IPS-NIHi11 (cell line): ENCODE results near the gene TMEM52B.
A peak's percentile ranks its signal among the peaks of the same experiment; 100 is the strongest.

Source experiments
- DNase-seq: peaks from one replicate; pipeline ENCODE4 v3.0.0; 2012; ENCODE audit warnings: mixed read lengths, low spot score

TMEM52B gene

DNA sequence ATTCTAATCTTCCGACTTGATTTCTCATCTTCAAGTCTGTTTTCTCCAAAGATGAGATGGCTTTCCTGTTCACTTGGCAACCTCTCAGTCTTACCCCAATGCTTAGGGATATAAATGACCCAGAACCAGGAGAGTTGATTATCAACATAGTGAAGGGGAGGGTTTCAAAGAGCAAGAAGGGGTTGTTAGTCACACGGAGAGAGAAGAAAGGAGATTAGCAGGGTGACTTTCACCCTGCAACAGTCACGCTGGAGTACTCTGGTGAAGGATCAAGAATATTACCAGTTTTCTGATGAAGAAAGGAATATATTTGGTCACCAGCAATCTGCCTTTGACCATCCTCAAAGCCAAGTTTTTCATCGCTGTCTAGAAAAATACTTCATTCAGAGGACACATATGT lies at the start of gene TMEM52B:
Gene TMEM52B, plus strand, starts transcription at position 212 of the 400 bp plus-strand sequence. CDS start 543 bp downstream, outside the sequence.
- no peak for DNase-seq

GRCh38 chr12:10130042-10130441 lies 48.8 kb upstream of the TMEM52B start, which contains the start of gene CLEC7A:
Gene CLEC7A (minus strand): TSS chr12:10130199. CDS start chr12:10130082, 117 bp downstream.
- no peak for DNase-seq

GRCh38 chr12:10131111-10131690 lies 47.6 kb upstream of the TMEM52B start:
- no peak for DNase-seq

DNA sequence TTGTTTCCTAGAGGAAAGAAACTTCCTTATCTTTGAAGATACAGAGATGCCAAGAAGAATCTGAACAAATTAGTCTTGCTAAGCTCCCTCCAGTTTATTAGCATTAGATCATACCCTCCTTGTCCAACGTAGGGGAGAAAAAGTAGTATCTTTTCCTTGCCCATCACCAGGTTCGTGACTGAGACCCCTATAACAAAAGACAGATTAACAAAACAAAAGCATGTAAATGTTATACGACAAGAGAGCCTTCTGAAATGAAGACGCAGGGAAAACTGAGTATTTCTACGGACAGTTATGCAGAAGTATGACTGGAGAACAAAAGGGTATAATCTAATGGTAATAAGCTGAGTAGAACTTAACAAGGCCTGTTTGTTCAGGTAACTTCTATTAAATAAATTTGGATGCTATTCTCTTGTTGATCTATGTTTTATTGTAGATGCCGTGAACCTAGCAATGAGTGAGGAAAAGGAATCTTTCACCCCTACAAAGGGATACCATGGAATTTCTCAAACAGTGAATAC lies 45.9 kb upstream of the TMEM52B start:
- no peak for DNase-seq

DNA sequence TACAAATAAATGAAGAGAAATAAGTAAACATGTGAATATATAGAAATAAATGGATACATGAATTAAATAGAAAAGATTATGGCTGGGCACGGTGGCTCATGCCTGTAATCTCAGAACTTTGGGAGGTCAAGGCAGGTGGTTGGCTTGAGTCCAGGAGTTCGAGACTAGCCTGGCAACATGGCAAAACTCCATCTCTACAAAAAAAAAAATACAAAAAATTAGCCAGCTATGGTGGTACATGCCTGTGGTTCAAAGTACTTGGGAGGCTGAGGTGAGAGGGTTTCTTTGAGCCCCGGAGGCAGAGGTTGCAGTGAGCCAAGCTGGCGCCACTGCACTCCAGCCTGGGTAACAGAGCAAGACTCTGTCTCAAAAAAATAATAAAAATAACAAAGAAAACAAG lies 43.7 kb upstream of the TMEM52B start:
- DNase-seq = no peak

DNA sequence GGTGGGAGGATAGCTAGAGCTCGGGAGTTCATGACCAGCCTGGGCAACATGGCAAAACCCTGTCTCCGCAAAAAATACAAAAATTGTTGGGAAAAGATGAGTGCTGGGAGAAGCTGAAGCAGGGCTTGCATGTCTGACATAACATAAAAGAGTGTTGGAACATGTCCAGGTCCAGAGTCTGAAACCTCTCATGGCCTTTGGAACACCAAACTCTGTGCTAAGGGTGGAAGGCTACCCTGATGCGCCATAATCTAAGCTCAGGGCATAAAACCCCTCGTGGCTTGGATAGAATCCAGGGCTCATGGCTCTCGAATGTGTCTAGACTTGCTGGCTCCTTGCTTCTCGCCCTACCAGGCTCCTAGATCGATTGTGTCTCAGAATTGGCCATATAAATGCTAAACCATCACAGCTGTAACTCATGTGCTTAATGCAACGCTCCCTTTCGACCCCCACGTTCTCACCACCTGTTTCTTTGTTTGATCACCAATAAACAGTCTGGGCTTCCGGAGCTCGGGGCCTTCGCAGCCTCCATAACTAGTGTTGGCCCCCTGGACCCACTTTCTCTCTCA lies 42.1 kb upstream of the TMEM52B start:
- no peak for DNase-seq

DNA sequence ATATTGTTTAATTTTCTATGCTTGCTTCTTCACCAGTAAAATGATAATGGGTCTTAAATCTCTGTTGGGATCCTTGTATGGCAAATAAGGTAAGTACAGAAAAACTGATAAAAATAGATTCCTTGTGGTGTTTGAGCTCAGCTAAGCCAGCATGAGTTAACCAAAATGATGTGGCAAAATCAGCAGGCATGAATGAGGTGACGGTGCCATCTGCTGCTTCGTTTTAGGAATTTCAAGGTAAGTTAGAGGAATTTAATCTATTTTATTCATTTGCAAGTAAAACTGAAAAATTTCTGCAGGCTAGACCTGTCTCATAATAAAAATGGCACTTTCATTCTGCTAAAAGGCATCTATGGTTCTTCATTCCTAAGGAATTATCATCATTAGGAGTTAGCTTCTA lies 38.8 kb upstream of the TMEM52B start:
- peak; percentile 43 for DNase-seq

GRCh38 chr12:10142976-10143589 lies 35.7 kb upstream of the TMEM52B start:
- no peak for DNase-seq

GRCh38 chr12:10147714-10148403 lies 31.0 kb upstream of the TMEM52B start:
- no peak for DNase-seq

DNA sequence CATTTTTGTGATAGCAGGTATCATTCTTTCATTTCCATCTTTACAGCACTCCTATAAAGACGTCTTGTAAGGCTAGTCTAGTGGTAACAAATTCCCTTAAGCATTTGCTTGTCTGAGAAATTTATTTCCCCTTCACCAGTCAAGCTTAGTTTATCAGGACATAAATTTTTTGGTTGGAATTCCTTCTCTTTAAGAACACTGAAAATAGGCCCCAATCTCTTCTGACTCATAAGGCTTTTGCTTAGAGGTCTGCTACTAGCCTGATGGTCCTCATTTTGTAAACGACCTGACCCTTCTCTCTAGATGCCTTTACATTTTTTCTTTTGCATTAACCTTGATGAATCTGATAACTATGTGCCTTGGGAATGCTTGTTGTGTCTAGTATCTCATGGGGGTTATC lies 27.2 kb upstream of the TMEM52B start:
- DNase-seq = no peak

GRCh38 chr12:10153271-10154144 lies 25.3 kb upstream of the TMEM52B start:
- peak; percentile 77 for DNase-seq

GRCh38 chr12:10154145-10154496 lies 24.7 kb upstream of the TMEM52B start:
- DNase-seq = no peak

DNA sequence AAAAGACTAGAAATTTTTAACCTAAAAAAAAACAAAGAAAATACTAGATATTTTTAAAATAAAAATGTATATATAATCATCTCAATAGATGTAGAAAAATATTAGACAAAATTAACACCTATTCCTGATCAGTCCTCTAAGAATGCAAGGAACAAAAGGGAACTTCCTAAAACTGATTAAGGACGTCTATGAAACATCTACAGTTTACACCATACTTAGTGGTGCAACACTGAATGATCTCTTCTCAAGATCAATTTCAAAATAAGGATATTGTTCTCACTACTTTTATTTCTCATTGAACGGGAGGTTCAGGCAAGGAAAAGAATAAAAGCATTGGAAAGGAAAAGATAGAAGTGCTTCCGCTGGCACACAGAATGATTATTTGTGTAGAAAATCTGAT lies 22.9 kb upstream of the TMEM52B start:
- no peak for DNase-seq

DNA sequence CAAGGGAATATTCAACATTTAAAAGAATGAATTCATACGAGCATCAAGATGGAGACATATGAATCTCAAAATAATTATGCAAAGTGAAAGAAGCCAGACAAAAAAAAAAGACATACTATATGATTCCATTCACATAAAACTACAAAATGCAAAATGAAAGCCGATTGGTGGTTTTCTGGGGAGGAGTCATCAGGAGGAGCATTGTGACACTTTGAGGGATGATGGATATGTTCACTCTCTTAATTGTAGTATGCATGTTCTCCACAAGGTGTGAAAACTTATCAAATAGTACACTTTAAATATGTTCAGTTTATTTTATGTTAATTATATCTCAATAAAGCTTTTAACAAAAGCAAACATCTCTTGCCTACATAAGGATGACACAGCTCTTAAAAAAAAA lies 20.4 kb upstream of the TMEM52B start:
- no peak for DNase-seq

DNA sequence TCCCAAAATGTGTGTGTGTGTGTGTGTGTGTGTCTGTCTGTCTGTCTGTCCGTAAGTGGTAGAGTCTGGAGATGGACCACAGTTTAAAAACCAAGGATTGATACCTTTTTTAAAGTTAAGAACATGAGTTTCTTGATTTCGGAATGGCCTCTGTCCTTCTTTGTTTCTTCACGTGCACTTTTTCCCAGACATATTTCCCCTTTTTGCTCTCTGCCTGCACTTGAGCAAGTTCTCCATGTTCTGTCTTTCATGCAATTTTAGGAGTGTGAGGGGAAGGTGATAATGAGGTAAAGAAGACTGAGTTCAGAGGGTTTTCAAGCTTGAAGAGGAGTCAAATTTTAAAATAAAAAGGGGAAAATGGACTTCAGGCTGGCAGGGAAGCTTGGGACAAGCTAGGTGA lies 19.6 kb upstream of the TMEM52B start:
- no peak for DNase-seq

GRCh38 chr12:10160617-10161385 lies 18.0 kb upstream of the TMEM52B start:
- DNase-seq = no peak

DNA sequence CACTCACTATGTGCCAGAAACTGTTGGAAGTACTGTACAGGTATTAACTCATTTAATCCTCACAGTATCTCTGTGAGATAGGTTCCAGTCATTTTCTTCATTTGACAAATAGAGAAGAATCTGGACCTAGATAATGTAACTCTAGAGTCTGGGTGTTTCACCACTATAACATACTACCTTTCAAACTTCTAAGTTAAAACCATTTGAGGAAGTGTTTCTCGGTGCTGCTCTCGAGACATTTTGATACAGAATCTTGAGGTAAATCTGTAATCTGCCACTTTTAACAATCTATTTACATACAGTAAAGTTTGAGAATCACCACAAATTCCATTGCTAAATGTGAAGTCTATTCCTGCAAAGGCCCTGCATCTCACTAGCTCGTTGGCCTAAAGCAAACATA lies 15.7 kb upstream of the TMEM52B start:
- DNase-seq = no peak

DNA sequence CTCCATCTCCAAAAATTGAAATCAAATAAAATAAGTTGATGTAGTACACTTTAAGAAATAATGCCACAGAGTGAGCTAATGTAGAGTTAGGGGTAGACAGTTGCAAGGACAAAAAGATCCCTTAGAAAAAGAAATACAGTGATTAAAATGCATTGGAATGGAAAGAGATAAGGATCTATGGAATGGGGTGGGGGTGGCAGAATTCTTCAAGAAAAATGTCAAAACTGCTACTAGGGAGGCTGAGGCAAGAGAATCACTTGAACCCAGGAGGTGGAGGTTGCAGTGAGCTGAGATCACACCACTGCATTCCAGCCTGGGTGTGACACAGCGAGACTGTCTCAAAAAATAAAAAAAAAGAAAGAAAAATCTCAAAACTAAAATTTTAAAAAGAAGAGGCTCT lies 13.4 kb upstream of the TMEM52B start:
- DNase-seq = no peak

DNA sequence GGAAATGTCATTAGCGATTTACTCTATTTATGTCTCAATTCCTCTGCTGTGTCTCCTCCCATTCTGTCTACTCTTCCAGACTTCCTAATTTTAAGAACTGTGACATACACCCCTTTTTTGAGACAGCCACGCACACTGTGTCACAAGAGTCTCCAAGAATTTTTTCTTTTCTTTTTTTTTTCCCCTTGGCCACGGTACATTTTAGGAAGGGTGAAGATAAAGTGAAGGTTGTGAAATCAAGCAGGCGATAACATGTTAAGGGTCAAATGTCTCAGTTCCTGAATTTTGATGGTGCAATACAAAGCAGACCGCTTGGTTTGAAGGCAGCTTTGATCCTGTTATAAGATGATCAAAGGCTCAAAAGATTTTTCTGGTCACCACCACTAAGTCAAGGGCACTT lies 11.2 kb upstream of the TMEM52B start:
- DNase-seq = no peak

- DNase-seq = no peak
Observed at GRCh38 chr12:10169104-10169503, 9.7 kb upstream of the TMEM52B start.

DNA sequence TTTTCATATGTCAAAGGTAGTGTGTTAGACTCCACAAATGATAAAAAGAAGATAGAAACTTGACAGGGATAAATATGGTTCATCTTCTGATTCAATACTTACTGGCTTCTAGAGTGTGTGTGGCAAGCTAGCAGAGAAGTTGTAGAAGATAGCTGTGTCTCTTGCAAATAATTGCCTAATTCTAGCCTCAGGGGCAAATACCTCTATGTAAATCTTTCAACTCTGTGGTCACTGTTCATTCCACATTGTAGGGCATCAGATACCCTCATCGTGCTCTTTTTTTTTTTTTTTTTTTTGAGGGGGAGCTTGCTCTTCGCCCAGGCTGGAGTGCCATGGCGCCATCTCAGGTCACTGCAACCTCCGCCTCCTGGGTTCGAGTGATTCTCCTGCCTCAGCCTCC lies 8.6 kb upstream of the TMEM52B start:
- no peak for DNase-seq
